KMS-11 (cell line): ENCODE measurements around the gene TIFAB.
"Not testable (repeated sequence)": the region's sequence is repeated elsewhere in the genome, so short reads cannot be mapped to it uniquely, and the experiment has no call there.

Experiments used
- H2AFZ ChIP-seq: fragments of 200-600 bp; sonication (generic); 2 replicates; pipeline ENCODE4 v1.6.1; 2016; ENCODE audit warnings: antibody characterized with exemption, mixed run types, low read depth
- H3K27ac ChIP-seq: fragments of 200-600 bp; sonication (generic); 2 replicates; pipeline ENCODE4 v1.6.1; 2016; ENCODE audit warnings: mild to moderate bottlenecking, mixed run types
- H3K27me3 ChIP-seq: fragments of 200-600 bp; sonication (generic); 2 replicates; pipeline ENCODE4 v1.6.1; 2017; ENCODE audit warnings: mild to moderate bottlenecking, low read depth, mixed run types, moderate library complexity; ENCODE audit not compliant: insufficient read depth
- H3K36me3 ChIP-seq: fragments of 200-600 bp; sonication (generic); 2 replicates; pipeline ENCODE4 v1.6.1; 2017; ENCODE audit warnings: mild to moderate bottlenecking, mixed run types; ENCODE audit not compliant: insufficient read depth
- H3K4me1 ChIP-seq: fragments of 200-600 bp; sonication (generic); 2 replicates; pipeline ENCODE4 v1.6.1; 2016; ENCODE audit warnings: mild to moderate bottlenecking, low read depth, mixed run types; ENCODE audit not compliant: poor library complexity, severe bottlenecking
- H3K4me2 ChIP-seq: fragments of 200-600 bp; sonication (generic); 2 replicates; pipeline ENCODE4 v1.7.0; 2016; ENCODE audit warnings: mild to moderate bottlenecking, mixed run types
- H3K4me3 ChIP-seq: fragments of 200-600 bp; sonication (generic); IDR thresholded peaks from 2 replicates; pipeline ENCODE4 v1.6.1; 2017; ENCODE audit warnings: low read depth, low read length, mixed read lengths; ENCODE audit not compliant: insufficient read depth
- H3K79me2 ChIP-seq: fragments of 200-600 bp; sonication (generic); 2 replicates; pipeline ENCODE4 v1.6.1; 2016; ENCODE audit warnings: low read depth, mixed run types; ENCODE audit not compliant: insufficient read depth
- H3K9ac ChIP-seq: fragments of 200-600 bp; sonication (generic); 2 replicates; pipeline ENCODE4 v1.6.1; 2016; ENCODE audit warnings: mild to moderate bottlenecking, mixed run types
- H4K20me1 ChIP-seq: fragments of 200-600 bp; sonication (generic); 2 replicates; pipeline ENCODE4 v1.6.1; 2016; ENCODE audit warnings: mild to moderate bottlenecking, mixed run types; ENCODE audit not compliant: insufficient read depth
- CTCF ChIP-seq: fragments of 200-600 bp; sonication (generic); conservative IDR thresholded peaks from 2 replicates; pipeline ENCODE4 v1.6.1; 2017; ENCODE audit warnings: low read depth, mild to moderate bottlenecking, antibody characterized with exemption, low read length, moderate library complexity, mixed read lengths

Gene TIFAB

GRCh38 chr5:135452321-135453030, at the start of gene TIFAB:
Gene TIFAB (minus strand): TSS chr5:135452351. CDS start chr5:135449939, 2,412 bp downstream.
- Histone ChIP-seq H4K20me1 (no peaks in the 10 kb centered on the region), H3K4me3 (no peak within 1 kb of the TSS), H3K36me3 (no peaks in the 10 kb centered on the region), H2AFZ (no peak within 1 kb of the TSS), H3K4me2 (no peak within 1 kb of the TSS), H3K9ac (no peak within 1 kb of the TSS), H3K27me3 (no peaks in the 10 kb centered on the region), H3K79me2 (no peaks in the 10 kb centered on the region), H3K4me1 (no peaks in the 10 kb centered on the region), H3K27ac (no peak within 1 kb of the TSS)
- no peak for TF ChIP-seq CTCF

- no peak for TF ChIP-seq CTCF
- H2AFZ ChIP-seq: no peak overlapping the region
- no peaks in the 10 kb centered on the region for H4K20me1 ChIP-seq
- H3K27me3 ChIP-seq: no peaks in the 10 kb centered on the region
- H3K4me2 ChIP-seq: no peak overlapping the region
- no peak overlapping the region for H3K9ac ChIP-seq
- H3K79me2 ChIP-seq: no peaks in the 10 kb centered on the region
- no peak overlapping the region for H3K27ac ChIP-seq
- no peaks in the 10 kb centered on the region for H3K36me3 ChIP-seq
- no peaks in the 10 kb centered on the region for H3K4me1 ChIP-seq
- H3K4me3 ChIP-seq: no peak overlapping the region
Observed at GRCh38 chr5:135498637-135498995, 46.5 kb upstream of the TIFAB start.

- no peak for TF ChIP-seq CTCF
- Histone ChIP-seq H3K79me2 (no peaks in the 10 kb centered on the region), H3K4me1 (no peaks in the 10 kb centered on the region), H3K27ac (no peak overlapping the region), H4K20me1 (no peaks in the 10 kb centered on the region), H2AFZ (no peak overlapping the region), H3K4me2 (no peak overlapping the region), H3K9ac (no peak overlapping the region), H3K4me3 (no peak overlapping the region), H3K27me3 (no peaks in the 10 kb centered on the region), H3K36me3 (no peaks in the 10 kb centered on the region)
Observed at GRCh38 chr5:135497971-135498636, 46.0 kb upstream of the TIFAB start.

- H4K20me1 ChIP-seq, H3K9ac ChIP-seq, H3K36me3 ChIP-seq, H2AFZ ChIP-seq, H3K4me3 ChIP-seq, H3K79me2 ChIP-seq, H3K27me3 ChIP-seq, H3K4me2 ChIP-seq, H3K27ac ChIP-seq, H3K4me1 ChIP-seq: not testable (repeated sequence)
Observed at GRCh38 chr5:135495531-135495930, 43.4 kb upstream of the TIFAB start.

- Histone ChIP-seq H3K79me2 (no peaks in the 10 kb centered on the region), H3K4me2 (no peak overlapping the region), H3K27me3 (no peaks in the 10 kb centered on the region), H3K36me3 (no peaks in the 10 kb centered on the region), H3K9ac (no peak overlapping the region), H3K4me3 (no peak overlapping the region), H3K4me1 (no peaks in the 10 kb centered on the region), H4K20me1 (no peaks in the 10 kb centered on the region), H3K27ac (no peak overlapping the region), H2AFZ (no peak overlapping the region)
- TF ChIP-seq CTCF: no peak
Observed at GRCh38 chr5:135494196-135494595, 42.0 kb upstream of the TIFAB start.
